Activated CD4-positive, alpha-beta T cell treated with anti-CD3 and anti-CD28 coated beads, Interleukin-2, amount 10 ng/mL, durations not matched to agents 24 days and 14 days (primary cell): ENCODE data around the gene ARHGAP21. TPM values are rescaled to one million over a fixed set of nuclear protein-coding genes. Genes with fewer than 3 reads are reported as not detected.

Experiments used
- total RNA-seq: library from RNA; stranded (reverse); gene quantifications from 2 replicates; pipeline ENCODE4 v1.2.3, GENCODE V29; 2022

ARHGAP21 gene
- total RNA-seq, 1 donor from 2014 or later, result 56.6 TPM

Other genes starting within 250 kb of the ARHGAP21 start
- gene PRTFDC1, start 228.7 kb upstream of the ARHGAP21 start, total RNA-seq, result 0.21 and 0.50 TPM in 2 replicates